Fibroblast of peridontal ligament (primary cell): ENCODE data around the gene OPN1MW2.
"Not testable (repeated sequence)": the region's sequence is repeated elsewhere in the genome, so short reads cannot be mapped to it uniquely, and the experiment has no call there.

Experiments used
- DNase-seq: peaks from one replicate; pipeline ENCODE4 v3.0.0-alpha.2; 2010; ENCODE audit errors: extremely low read depth

OPN1MW2 gene

DNA sequence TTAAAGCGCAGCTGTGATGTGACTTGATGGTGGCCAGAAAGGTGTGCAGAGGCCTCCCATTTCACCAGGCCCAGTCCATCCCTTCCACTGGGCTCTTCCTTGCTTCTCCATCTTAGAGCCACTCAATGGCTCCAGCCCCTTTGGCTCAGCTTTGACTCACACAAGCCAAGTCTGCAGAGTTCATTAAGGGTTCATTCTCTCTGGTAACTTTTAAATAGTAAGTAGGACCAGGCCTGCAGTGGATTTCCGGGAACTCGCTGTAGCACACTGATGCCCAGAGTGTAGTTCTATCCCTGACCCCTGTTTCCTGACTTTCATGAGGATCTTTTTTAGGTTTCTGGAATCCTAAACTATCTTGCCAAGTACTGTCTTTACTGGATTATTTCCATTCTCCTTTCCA is 49.7 kb downstream of the OPN1MW2 start:
- not testable (repeated sequence) for DNase-seq
